ENCODE data around the gene SPPL2B. TPM values are rescaled to one million over a fixed set of nuclear protein-coding genes. Genes with fewer than 3 reads are reported as not detected.

The SPPL2B gene
- total RNA-seq, 1 experiment from 2014 or later = 36.5 TPM

- DNase-seq (ENCODE audit: low spot score) = no peak
Observed at GRCh38 chr19:2333027-2333806, 4.7 kb downstream of the SPPL2B start.

GRCh38 chr19:2333807-2334211 lies 5.3 kb downstream of the SPPL2B start:
- no peak for DNase-seq (ENCODE audit: low spot score)
- in situ Hi-C loops (cut with HindIII; ENCODE audit: low sequenced_read_pairs) = no loop called here

More at GRCh38 chr19:2333027-2333806, 4.7 kb downstream of the SPPL2B start:
- in situ Hi-C loops (cut with HindIII; ENCODE audit: low sequenced_read_pairs) = no loop called here

GRCh38 chr19:2334426-2334825 lies 5.9 kb downstream of the SPPL2B start:
- DNase-seq (ENCODE audit: low spot score) = no peak
- in situ Hi-C loops (cut with HindIII; ENCODE audit: low sequenced_read_pairs) = no loop called here

- no peak for DNase-seq (ENCODE audit: low spot score)
- in situ Hi-C loops (cut with HindIII; ENCODE audit: low sequenced_read_pairs) = no loop called here
Observed at GRCh38 chr19:2334986-2335846, 6.7 kb downstream of the SPPL2B start.

- DNase-seq (ENCODE audit: low spot score) = no peak
- in situ Hi-C loops (cut with HindIII; ENCODE audit: low sequenced_read_pairs) = no loop called here
Observed at GRCh38 chr19:2335848-2336247, 7.4 kb downstream of the SPPL2B start.

- no peak for DNase-seq (ENCODE audit: low spot score)
- in situ Hi-C loops (cut with HindIII; ENCODE audit: low sequenced_read_pairs) = no loop called here
Observed at GRCh38 chr19:2336528-2337328, 8.2 kb downstream of the SPPL2B start.

- in situ Hi-C loops (cut with HindIII; ENCODE audit: low sequenced_read_pairs) = no loop called here
- DNase-seq (ENCODE audit: low spot score) = peak; percentile 57
Observed at GRCh38 chr19:2337329-2337707, 8.8 kb downstream of the SPPL2B start.

- no peak for DNase-seq (ENCODE audit: low spot score)
- in situ Hi-C loops (cut with HindIII; ENCODE audit: low sequenced_read_pairs) = no loop called here
Observed at GRCh38 chr19:2338055-2338615, 9.7 kb downstream of the SPPL2B start.

- in situ Hi-C loops (cut with HindIII; ENCODE audit: low sequenced_read_pairs) = no loop called here
- no peak for DNase-seq (ENCODE audit: low spot score)
Observed at GRCh38 chr19:2338751-2339643, 10.5 kb downstream of the SPPL2B start.

- in situ Hi-C loops (cut with HindIII; ENCODE audit: low sequenced_read_pairs) = no loop called here
- no peak for DNase-seq (ENCODE audit: low spot score)
Observed at GRCh38 chr19:2339644-2340310, 11.3 kb downstream of the SPPL2B start.

- no peak for DNase-seq (ENCODE audit: low spot score)
- in situ Hi-C loops (cut with HindIII; ENCODE audit: low sequenced_read_pairs) = no loop called here
Observed at GRCh38 chr19:2340496-2341243, 12.2 kb downstream of the SPPL2B start.

- DNase-seq (ENCODE audit: low spot score) = peak; percentile 66
- in situ Hi-C loops (cut with HindIII; ENCODE audit: low sequenced_read_pairs) = no loop called here
Observed at GRCh38 chr19:2341244-2341751, 12.8 kb downstream of the SPPL2B start.

GRCh38 chr19:2341982-2342381 lies 13.5 kb downstream of the SPPL2B start:
- in situ Hi-C loops (cut with HindIII; ENCODE audit: low sequenced_read_pairs) = no loop called here
- DNase-seq (ENCODE audit: low spot score) = no peak

- in situ Hi-C loops (cut with HindIII; ENCODE audit: low sequenced_read_pairs) = no loop called here
Observed at GRCh38 chr19:2342656-2343288, 14.3 kb downstream of the SPPL2B start.

GRCh38 chr19:2343289-2343982 lies 15.0 kb downstream of the SPPL2B start:
- DNase-seq (ENCODE audit: low spot score) = no peak
- in situ Hi-C loops (cut with HindIII; ENCODE audit: low sequenced_read_pairs) = no loop called here

More at GRCh38 chr19:2342656-2343288, 14.3 kb downstream of the SPPL2B start:
- no peak for DNase-seq (ENCODE audit: low spot score)

- no peak for DNase-seq (ENCODE audit: low spot score)
- in situ Hi-C loops (cut with HindIII; ENCODE audit: low sequenced_read_pairs) = no loop called here
Observed at GRCh38 chr19:2344381-2344870, 15.9 kb downstream of the SPPL2B start.
